ENCODE measurements around the gene USH2A.
"Not testable (repeated sequence)": the region's sequence is repeated elsewhere in the genome, so short reads cannot be mapped to it uniquely, and the experiment has no call there.

USH2A gene

DNA sequence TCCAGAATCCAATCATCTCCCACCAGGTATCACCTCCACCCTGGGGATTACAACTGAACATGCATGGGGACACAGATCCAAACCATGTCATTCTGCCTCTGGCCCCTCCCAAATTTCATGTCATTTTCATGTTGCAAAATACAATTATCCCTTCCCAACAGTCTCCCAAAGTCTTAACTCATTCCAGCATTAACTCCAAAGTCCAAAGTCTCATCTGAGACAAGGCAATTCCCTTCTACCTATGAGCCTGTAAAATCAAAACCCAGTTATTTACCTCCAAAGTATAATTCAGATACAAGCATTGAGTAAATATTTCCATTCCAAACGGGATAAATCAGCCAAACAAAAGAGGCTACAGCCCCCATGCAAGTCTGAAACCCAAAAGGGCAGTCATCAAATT, 73.1 kb downstream of the USH2A start:
- no peak overlapping the region for H3K27ac Mint-ChIP-seq
- no peaks in the 10 kb centered on the region for H3K36me3 Mint-ChIP-seq (ENCODE audit: low read depth)
- no peaks in the 10 kb centered on the region for H3K4me1 Mint-ChIP-seq (ENCODE audit: low read depth)
- no peak overlapping the region for H3K4me3 Mint-ChIP-seq
- no peaks in the 10 kb centered on the region for H3K27me3 Mint-ChIP-seq (ENCODE audit: low read depth)
- H3K9me3 Mint-ChIP-seq, result no peaks in the 10 kb centered on the region

DNA sequence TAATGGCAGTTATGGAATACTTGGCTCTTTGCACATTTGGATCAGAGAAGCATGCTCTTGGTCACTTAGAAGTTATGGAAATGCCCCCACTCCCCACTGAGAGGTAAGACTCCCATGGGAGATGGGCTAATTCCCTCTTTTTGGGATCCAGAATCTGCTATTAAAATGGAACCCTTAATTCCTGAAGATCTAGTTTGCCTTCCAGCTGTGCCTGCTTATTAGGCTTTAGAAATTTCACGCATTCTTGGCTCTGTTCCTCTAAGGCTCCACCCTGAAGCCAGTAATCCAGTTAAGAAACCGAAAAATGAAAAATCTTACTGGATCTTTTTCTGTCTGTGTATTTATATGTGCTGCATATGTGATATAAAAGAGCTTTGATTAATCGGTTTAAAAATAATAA, 76.7 kb downstream of the USH2A start:
- H3K9me3 Mint-ChIP-seq, result no peaks in the 10 kb centered on the region
- no peaks in the 10 kb centered on the region for H3K36me3 Mint-ChIP-seq (ENCODE audit: low read depth)
- H3K4me3 Mint-ChIP-seq, result no peak overlapping the region
- H3K27me3 Mint-ChIP-seq (ENCODE audit: low read depth), result no peaks in the 10 kb centered on the region
- H3K4me1 Mint-ChIP-seq (ENCODE audit: low read depth), result no peaks in the 10 kb centered on the region
- no peak overlapping the region for H3K27ac Mint-ChIP-seq

DNA sequence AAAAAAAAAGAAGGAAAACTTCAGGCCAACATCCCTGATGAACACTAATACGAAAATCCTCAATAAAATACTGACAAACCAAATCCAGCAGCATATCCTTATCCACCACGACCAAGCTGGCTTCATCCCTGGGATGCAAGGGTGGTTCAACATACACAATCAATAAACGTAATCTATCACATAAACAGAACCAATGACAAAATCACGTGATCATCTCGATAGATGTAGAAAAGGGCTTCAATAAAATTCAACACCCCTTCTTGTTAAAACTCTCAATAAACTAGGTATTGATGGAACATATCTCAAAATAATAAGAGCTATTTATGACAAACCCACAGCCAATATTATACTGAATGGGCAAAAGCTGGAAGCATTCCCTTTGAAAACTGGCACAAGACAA, 82.7 kb downstream of the USH2A start:
- not testable (repeated sequence) for H3K27me3 Mint-ChIP-seq (ENCODE audit: low read depth); H3K4me3 Mint-ChIP-seq; H3K36me3 Mint-ChIP-seq (ENCODE audit: low read depth); H3K4me1 Mint-ChIP-seq (ENCODE audit: low read depth); H3K9me3 Mint-ChIP-seq; H3K27ac Mint-ChIP-seq

DNA sequence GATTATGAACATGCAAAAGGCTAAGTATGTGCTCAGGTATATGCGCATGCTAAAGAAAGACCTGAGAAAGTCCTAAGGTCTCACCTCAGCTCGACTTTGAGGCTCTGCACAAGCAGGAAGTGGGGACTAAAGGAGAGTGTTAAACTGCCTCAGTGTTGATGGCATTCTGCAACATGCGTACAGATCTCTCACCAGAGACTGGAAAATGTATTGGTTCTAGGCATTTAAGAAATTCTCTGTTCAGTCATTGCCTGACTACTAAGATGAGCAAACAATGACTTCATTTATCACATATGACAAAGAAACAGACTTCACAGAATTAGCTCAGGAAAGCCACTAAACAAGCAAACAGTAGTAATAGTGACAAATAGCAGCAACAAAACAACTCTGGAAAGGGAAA, 90.8 kb downstream of the USH2A start:
- H3K36me3 Mint-ChIP-seq (ENCODE audit: low read depth), result no peaks in the 10 kb centered on the region
- no peaks in the 10 kb centered on the region for H3K4me1 Mint-ChIP-seq (ENCODE audit: low read depth)
- no peak overlapping the region for H3K4me3 Mint-ChIP-seq
- no peaks in the 10 kb centered on the region for H3K27me3 Mint-ChIP-seq (ENCODE audit: low read depth)
- H3K27ac Mint-ChIP-seq, result no peak overlapping the region
- H3K9me3 Mint-ChIP-seq, result peaks cover 5% of the 10 kb centered on the region

DNA sequence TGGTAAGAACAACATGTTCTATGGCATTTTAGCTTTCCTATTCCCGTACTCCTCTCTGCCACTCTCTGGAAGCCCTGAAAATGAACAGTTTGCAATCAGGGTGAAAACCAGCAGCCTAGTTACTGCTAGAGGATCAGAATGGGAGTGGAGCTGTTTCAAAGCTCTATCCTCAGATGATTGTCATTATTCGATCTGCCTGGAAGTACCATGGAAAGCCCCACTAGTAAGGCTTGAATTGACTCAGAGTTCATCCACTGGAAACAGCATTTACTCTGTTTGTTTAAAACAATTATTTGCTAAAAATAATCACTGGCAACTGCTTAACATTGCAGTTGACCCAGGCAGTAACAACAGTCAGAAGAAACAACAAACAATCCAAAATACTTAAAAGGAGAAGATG, 91.2 kb downstream of the USH2A start:
- no peaks in the 10 kb centered on the region for H3K4me1 Mint-ChIP-seq (ENCODE audit: low read depth)
- H3K36me3 Mint-ChIP-seq (ENCODE audit: low read depth), result no peaks in the 10 kb centered on the region
- no peaks in the 10 kb centered on the region for H3K27me3 Mint-ChIP-seq (ENCODE audit: low read depth)
- H3K9me3 Mint-ChIP-seq, result peaks cover 5% of the 10 kb centered on the region
- H3K27ac Mint-ChIP-seq, result no peak overlapping the region
- no peak overlapping the region for H3K4me3 Mint-ChIP-seq

DNA sequence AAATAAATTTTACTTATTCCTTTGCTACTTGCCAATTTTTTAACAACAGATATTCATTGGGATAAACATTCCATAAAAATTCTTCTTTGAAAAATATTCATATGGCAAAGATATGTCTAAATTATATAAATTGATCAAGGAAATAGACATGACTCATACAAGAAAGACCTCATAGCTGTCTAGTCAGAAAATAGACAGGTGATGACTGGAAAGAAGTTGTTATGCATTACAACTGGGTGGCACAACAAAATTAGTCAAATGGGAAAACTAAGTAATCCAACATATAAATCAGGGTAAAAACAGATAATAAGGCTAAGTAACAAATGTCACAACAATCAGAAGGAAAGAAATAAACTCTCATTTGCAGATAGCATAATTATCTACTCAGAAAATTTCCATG, 92.0 kb downstream of the USH2A start:
- Mint-ChIP-seq H3K27me3 (ENCODE audit: low read depth) (no peaks in the 10 kb centered on the region), H3K36me3 (ENCODE audit: low read depth) (no peaks in the 10 kb centered on the region), H3K4me3 (no peak overlapping the region), H3K27ac (no peak overlapping the region), H3K4me1 (ENCODE audit: low read depth) (no peaks in the 10 kb centered on the region), H3K9me3 (peaks cover 5% of the 10 kb centered on the region)

DNA sequence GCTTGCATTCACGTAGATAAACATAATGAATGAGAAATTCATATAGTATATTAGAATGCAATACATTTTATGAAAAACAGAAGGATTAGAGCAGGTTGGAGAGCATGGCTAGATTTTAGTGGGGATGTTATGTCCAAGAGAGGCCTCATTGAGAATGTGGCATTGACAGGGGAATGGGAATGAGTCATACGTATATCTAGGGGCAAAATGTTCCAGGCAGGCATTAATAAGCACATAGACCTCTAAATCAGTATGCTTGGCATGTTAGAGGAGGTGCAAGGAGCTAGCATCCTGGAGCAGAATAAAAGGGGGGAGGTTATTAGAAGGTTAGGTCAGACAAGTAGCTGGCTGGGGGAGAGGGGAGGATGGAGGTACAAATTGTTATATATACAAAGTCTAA, 93.0 kb downstream of the USH2A start:
- Mint-ChIP-seq H3K27me3 (ENCODE audit: low read depth) (no peaks in the 10 kb centered on the region), H3K27ac (no peak overlapping the region), H3K4me1 (ENCODE audit: low read depth) (no peaks in the 10 kb centered on the region), H3K36me3 (ENCODE audit: low read depth) (no peaks in the 10 kb centered on the region), H3K4me3 (no peak overlapping the region), H3K9me3 (peaks cover 5% of the 10 kb centered on the region)

DNA sequence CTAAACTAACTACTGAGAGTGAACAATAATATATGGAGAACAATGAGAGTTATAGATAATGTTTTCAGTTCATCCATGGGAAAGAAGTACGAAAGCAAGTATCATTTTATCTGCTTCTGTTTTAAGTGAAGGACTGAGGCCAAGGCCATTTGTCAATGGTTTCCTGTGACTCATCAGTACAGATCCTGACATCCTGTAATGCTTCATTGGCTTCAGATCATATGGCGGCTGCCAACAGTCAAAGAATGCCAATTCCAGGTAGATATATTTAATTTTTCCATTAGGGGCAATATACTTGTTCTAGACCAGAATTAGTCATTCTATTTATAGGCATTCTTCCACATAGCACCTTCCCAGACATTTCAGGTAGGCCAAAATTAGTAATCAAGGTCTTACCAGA, 97.3 kb downstream of the USH2A start:
- Mint-ChIP-seq H3K9me3 (peaks cover 5% of the 10 kb centered on the region), H3K36me3 (ENCODE audit: low read depth) (no peaks in the 10 kb centered on the region), H3K4me1 (ENCODE audit: low read depth) (no peaks in the 10 kb centered on the region), H3K4me3 (no peak overlapping the region), H3K27me3 (ENCODE audit: low read depth) (no peaks in the 10 kb centered on the region), H3K27ac (no peak overlapping the region)

DNA sequence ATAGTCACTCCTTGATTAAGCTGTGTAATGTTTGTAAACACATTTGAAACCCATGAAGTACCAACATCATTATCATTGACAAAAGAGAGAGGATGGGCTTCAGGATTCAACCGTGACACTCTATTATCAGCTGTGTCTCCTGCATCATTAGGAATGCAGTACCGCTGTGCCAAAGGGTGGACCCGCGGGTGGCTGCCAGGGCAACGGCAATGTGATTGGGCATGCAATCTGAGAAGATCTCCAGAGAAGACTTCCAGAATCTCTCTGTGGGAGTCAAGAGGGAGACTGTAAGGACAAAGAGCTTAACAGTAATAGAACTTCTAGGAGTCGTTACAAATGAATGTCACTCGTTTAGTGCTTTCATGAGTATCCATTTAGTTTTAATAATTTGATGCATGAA, 97.9 kb downstream of the USH2A start:
- Mint-ChIP-seq H3K27me3 (ENCODE audit: low read depth) (no peaks in the 10 kb centered on the region), H3K36me3 (ENCODE audit: low read depth) (no peaks in the 10 kb centered on the region), H3K27ac (no peak overlapping the region), H3K4me1 (ENCODE audit: low read depth) (no peaks in the 10 kb centered on the region), H3K9me3 (peaks cover 1% of the 10 kb centered on the region), H3K4me3 (no peak overlapping the region)

DNA sequence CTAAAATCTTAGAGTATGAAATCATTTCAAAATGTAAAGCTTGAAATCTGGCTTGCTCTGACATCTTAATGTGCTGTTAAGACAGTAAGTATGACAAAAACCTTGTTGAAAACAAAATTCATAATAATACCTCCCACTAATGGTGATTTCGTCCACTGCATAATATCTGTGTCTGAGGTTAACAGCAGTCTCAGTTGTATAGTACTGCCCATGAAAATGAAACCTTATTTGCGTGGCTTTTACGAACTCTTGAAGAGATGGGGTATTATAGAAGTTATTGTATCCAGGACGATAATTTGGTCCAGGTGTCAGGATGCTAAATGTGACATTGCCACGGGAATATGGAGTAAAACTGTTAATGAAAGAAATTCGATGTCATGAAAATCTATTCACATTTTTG, 99.9 kb downstream of the USH2A start:
- H3K4me3 Mint-ChIP-seq, result no peak overlapping the region
- H3K27ac Mint-ChIP-seq, result no peak overlapping the region
- H3K4me1 Mint-ChIP-seq (ENCODE audit: low read depth), result no peaks in the 10 kb centered on the region
- H3K9me3 Mint-ChIP-seq, result peaks cover 5% of the 10 kb centered on the region
- H3K27me3 Mint-ChIP-seq (ENCODE audit: low read depth), result no peaks in the 10 kb centered on the region
- H3K36me3 Mint-ChIP-seq (ENCODE audit: low read depth), result no peaks in the 10 kb centered on the region

DNA sequence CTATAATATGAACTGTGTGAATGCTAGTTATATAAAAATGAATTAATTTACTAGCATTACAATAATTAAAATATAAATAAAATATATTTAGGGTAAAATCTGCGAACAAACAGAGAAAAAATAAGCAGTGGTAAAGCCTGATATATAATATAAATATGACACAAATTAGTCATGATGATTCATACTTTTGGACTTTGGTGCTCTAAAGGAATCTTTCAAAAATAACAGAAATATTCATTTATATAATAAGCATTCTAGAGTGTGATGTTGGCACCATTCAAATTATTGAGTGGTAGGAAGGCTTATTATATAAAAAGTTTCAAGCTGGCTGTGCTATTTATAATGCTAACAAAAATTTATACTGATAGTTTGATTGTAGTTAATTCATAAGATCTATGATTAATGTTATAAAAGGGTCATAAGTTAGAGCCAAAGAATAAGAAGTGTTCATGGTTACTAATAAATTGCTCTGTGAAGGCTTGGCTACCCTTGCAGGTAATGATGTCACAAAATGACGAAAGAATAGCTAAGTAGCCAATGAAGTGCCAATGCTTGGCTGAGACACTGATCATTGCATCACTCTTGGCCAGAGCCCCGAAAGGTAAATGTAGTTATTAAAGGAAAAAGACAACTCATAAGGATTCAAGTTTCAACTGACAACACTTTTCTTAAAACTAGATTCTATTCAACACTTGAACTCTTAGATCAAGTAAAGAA, 108.7 kb downstream of the USH2A start:
- H3K27ac Mint-ChIP-seq, result no peak overlapping the region
- H3K4me1 Mint-ChIP-seq (ENCODE audit: low read depth), result no peaks in the 10 kb centered on the region
- H3K4me3 Mint-ChIP-seq, result no peak overlapping the region
- H3K36me3 Mint-ChIP-seq (ENCODE audit: low read depth), result no peaks in the 10 kb centered on the region
- H3K9me3 Mint-ChIP-seq, result peaks cover 5% of the 10 kb centered on the region
- H3K27me3 Mint-ChIP-seq (ENCODE audit: low read depth), result no peaks in the 10 kb centered on the region

DNA sequence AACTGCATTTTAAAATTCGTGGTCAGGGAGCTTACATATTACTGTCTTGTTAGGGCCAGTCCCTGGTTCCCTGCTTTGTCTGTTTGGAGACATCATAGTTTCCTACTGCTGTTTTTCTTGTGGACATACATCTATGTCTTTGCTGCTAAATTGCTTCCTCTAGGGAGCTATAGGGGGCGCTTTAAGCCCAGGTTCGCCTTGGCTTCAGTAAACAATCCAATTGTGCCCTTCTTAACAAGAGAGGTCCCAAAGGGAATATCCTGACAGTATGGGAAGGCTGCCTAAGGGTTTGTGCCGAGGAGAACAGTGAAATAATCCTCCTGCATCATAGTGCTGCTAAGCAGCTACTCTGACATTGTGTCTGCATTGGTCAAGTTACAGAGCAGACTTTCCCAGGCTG, 112.5 kb downstream of the USH2A start:
- H3K36me3 Mint-ChIP-seq (ENCODE audit: low read depth), result no peaks in the 10 kb centered on the region
- no peaks in the 10 kb centered on the region for H3K4me1 Mint-ChIP-seq (ENCODE audit: low read depth)
- H3K27ac Mint-ChIP-seq, result no peak overlapping the region
- no peaks in the 10 kb centered on the region for H3K27me3 Mint-ChIP-seq (ENCODE audit: low read depth)
- H3K9me3 Mint-ChIP-seq, result peaks cover 4% of the 10 kb centered on the region
- no peak overlapping the region for H3K4me3 Mint-ChIP-seq

DNA sequence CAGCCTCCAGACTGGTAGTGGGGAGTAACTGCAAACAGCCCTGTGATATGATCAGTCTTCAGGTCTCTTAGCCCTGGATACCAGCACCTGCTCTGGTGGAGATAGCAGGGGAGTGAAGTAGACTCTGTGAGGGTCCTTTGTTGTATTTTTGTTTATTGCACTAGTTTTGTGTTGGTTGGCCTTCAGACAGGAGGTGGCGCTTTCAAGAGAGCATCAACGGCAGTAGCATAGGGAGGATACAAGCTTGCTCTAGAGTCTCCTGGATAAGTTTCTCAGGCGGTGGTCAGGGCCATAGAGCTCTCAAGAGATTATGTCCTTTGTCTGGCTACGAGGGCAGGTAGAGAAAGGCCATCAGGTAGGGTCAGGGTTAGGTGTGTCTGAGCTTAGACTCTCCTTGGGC, 116.4 kb downstream of the USH2A start:
- Mint-ChIP-seq H3K4me3 (no peak overlapping the region), H3K9me3 (peaks cover 4% of the 10 kb centered on the region), H3K27me3 (ENCODE audit: low read depth) (no peaks in the 10 kb centered on the region), H3K27ac (no peak overlapping the region), H3K36me3 (ENCODE audit: low read depth) (no peaks in the 10 kb centered on the region), H3K4me1 (ENCODE audit: low read depth) (no peaks in the 10 kb centered on the region)

DNA sequence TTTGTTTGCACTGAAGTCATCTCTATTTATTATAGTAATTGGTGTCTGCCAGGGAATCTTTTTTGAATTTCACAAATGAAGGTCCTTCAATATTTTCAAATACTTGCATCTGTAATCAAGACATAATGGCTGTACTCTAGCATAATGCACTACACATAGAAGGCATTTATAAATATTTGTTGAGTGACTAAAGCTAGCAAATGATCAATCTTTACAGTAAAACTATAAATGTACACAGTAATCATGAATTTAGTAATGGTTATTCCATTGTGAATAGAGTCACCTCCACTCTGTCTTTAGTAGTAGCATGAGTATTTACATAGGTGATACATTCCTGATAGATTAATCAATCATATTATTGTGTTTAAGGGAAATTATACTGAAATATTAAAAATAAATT, 119.6 kb downstream of the USH2A start:
- H3K9me3 Mint-ChIP-seq, result peaks cover 4% of the 10 kb centered on the region
- no peaks in the 10 kb centered on the region for H3K27me3 Mint-ChIP-seq (ENCODE audit: low read depth)
- no peaks in the 10 kb centered on the region for H3K36me3 Mint-ChIP-seq (ENCODE audit: low read depth)

DNA sequence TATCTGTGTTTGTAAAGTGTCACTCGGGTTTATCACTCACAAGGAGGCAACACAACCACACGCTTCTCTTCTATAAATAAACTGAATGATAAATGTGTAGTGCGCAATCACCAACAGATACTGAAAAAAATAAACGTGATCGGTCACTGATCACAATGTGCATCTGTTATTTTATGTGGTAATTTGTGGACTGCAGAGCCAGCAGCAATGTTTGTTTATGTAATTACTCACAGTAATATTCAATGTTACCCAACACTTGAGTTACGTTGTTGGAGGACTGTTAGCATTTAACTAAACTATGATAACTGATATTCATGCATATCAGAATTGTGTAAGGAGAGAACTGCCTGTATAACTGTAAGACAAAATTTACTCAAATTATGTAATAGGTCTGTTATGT, 129.6 kb downstream of the USH2A start:
- Mint-ChIP-seq H3K4me3 (no peak overlapping the region), H3K36me3 (ENCODE audit: low read depth) (no peaks in the 10 kb centered on the region), H3K4me1 (ENCODE audit: low read depth) (no peaks in the 10 kb centered on the region), H3K9me3 (no peaks in the 10 kb centered on the region), H3K27ac (no peak overlapping the region), H3K27me3 (ENCODE audit: low read depth) (no peaks in the 10 kb centered on the region)

More for the DNA sequence above, 119.6 kb downstream of the USH2A start:
- Mint-ChIP-seq H3K27ac (no peak overlapping the region), H3K4me3 (no peak overlapping the region), H3K4me1 (ENCODE audit: low read depth) (no peaks in the 10 kb centered on the region)

DNA sequence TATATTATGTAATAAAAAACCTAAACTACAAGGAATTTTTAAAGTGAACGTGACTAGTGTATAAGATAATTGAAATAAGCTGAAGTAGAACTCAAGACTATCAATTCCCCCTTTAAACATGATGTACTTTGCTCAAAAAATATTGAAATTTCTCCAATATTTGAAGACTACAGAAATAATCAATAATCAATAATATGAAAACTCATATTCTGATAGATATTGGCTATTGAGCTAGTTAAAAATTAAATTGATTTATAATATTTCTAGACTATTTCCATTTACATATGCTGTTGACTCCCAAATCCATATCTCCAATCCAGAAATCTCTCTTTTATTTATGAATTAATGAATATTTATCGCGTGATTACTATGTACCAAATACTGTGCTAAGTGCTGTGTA, 133.2 kb downstream of the USH2A start:
- Mint-ChIP-seq H3K4me1 (ENCODE audit: low read depth) (no peaks in the 10 kb centered on the region), H3K27ac (no peak overlapping the region), H3K4me3 (no peak overlapping the region), H3K36me3 (ENCODE audit: low read depth) (no peaks in the 10 kb centered on the region), H3K27me3 (ENCODE audit: low read depth) (no peaks in the 10 kb centered on the region), H3K9me3 (peaks cover 9% of the 10 kb centered on the region)

Measured in T-helper 1 cell treated with Interleukin-12 subunit alpha and Interleukin-12 subunit beta and Interleukin-4 antibody, amounts not matched to agents 30 μg/mL and 1 μg/mL, for 36 hours (primary cell).